ENCODE measurements around the gene ARFIP1.

GRCh38 chr4:152850377-152850776 is 70.6 kb downstream of the ARFIP1 start:
- TF ChIP-seq POLR2AphosphoS5 (IDR thresholded peaks at IDR 0.05; ENCODE audit: low read depth, low read length) (no peak), CTCF (IDR thresholded peaks at IDR 0.05 in 2 of 3, conservative IDR thresholded peaks at IDR 0.05 in 1 of 3; ENCODE audit: borderline replicate concordance in 1 of 3, insufficient read depth in 1 of 3, low read depth in 2 of 3, low read length in 2 of 3) (no peak), TCF7L2 (IDR thresholded peaks at IDR 0.05; ENCODE audit: borderline replicate concordance, extremely low read depth, insufficient read depth, insufficient read length) (no peak), SP1 (IDR thresholded peaks at IDR 0.05; ENCODE audit: low read depth) (no peak), POLR2A (IDR thresholded peaks at IDR 0.05; ENCODE audit: borderline replicate concordance, extremely low read depth, insufficient read depth, insufficient read length) (no peak), MAX (IDR thresholded peaks at IDR 0.05) (no peak), EZH2phosphoT487 (IDR thresholded peaks at IDR 0.05; ENCODE audit: borderline replicate concordance) (no peak), EZH2 (IDR thresholded peaks at IDR 0.05) (no peak), REST (IDR thresholded peaks at IDR 0.05; ENCODE audit: low read depth) (no peak), RAD21 (IDR thresholded peaks at IDR 0.05; ENCODE audit: low read depth) (no peak), EGR1 (IDR thresholded peaks at IDR 0.05; ENCODE audit: low read depth) (no peak), ZNF274 (IDR thresholded peaks at IDR 0.05; ENCODE audit: low read depth, low read length) (no peak)
